Islet precursor cell (in vitro differentiated cells): ENCODE data around the gene LNP1.

Experiments used
- DNase-seq: peaks from one replicate; pipeline ENCODE4 v3.0.0-alpha.2; 2018

Gene LNP1

DNA sequence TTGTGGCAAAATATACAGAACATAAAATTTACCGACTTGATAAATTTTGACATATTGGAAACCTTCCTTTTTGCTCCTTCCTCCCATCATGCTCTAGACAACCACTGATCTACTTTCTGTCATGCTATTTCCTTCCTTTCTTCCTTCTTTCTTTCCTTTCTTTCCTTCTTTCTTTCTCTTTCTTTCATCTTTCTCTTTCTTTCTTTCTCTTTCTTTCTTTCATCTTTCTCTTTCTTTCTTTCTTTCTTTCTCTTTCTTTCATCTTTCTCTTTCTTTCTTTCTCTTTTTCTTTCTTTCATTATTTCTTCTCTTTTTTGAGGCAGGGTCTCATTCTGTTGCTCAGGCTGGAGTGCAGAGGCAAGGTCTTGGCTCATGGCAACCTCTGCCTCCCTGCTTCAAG lies 82.2 kb downstream of the LNP1 start:
- no peak for DNase-seq

DNA sequence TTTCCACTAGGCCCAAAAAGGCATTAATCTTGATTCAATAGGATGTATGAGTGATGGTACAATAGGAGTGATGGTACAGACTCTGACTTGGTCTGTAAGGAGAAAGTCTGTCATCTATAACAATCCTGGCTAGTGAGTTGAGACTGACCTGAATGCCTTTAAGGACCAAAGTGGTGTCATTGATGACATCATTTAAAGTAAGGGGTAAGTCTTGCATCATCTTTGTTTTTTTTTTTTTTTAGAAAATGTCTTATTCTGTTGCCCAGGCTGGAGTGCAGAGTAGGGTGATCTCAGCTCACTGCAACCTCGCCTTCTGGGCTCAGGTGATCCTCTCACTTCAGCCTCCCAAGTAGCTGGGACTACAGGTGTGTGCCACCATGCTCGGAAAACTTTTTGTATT lies 85.5 kb downstream of the LNP1 start:
- DNase-seq = no peak

DNA sequence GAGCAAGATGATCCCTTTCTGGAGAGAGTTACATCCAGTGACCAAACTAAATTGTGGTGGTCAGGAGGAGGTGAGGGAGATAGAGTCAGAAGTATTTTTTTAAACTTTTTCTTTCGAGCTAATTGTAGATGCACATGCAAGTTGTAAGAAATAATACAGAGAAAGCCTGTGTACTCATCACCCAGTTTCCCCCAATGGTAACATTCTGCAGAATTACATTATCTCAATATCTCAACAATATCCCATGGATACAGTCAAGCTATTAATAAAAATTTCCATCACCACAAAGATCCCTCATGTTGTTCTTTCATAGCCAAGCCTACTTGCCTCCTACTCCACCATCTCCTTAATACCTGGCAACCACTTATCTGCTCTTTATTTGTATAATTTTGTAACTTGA lies 87.8 kb downstream of the LNP1 start:
- DNase-seq = no peak

DNA sequence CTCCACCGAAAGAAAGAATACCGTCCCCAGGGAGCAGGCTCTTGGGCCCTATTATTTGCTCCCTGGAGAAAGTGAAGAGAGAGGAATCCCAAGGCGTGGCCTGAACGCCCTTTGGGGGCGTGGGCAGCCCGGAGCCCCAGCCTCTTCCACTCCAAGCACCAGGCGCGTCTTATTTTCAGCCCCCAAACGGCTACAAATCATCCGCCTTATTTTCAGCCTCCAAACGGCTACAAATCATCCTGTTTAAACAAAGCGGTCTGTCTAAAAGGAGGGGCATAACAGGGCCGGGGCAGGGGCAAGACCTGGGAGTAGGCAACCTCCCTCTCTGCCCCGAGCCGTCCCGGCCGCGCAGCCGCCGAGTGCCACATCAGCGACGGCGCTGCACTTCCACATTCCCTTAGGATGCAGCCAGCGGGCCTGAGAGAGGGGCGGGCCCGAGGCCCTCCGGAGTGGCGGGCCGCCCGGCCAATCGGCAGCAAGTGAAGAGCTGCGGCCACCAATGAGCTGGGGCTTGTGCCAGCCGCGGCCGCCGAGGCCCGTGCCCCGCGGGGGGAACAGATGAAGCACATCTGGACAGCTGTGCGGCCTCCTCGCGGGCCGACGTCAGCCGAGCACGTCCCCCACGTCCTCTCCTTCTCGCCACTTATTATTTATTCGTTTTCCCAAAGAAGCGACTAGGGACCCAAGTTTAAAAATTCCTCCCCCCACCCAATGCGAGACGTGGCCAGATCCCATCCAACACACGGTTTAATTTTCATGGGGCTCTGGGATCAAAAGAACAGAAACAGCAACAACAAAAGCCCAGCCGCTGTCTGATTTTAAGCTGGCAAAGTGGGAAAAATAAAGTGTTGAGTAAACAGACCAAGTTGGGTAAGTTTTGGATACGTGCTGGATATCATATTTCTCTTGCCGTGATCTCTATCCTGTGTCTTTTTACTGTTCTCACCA lies 91.0 kb downstream of the LNP1 start, which contains the start of gene TMEM45A:
TSS of gene TMEM45A (plus strand) at position 561 of the 948 bp plus-strand sequence. CDS start 62,593 bp downstream, outside the sequence.
- DNase-seq = peak; percentile 99

DNA sequence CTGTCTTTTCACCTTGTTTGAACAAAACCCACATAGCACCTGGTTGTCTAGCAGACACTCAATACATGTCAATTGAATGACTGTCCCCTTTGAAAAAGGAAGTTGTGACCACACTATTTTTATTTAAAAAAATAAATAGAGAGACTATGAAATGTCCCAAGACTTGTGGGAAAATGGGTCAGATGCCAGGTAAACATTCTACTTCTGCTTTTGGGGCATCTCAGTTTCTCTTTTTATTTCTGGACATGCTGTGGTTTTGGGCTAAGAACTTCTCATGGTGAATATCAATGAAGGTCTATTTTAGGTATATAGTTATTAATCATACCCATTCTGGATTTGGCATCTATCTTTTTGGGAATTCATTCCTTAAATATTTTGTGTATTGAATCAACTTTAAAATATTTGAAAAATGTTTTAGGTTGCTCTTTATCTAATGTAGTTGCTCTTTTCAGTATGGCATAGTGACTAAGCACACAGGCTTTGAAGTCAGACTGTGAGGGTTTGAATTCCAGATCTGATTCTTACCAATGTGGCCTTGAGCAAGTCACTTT lies 95.4 kb downstream of the LNP1 start:
- no peak for DNase-seq

DNA sequence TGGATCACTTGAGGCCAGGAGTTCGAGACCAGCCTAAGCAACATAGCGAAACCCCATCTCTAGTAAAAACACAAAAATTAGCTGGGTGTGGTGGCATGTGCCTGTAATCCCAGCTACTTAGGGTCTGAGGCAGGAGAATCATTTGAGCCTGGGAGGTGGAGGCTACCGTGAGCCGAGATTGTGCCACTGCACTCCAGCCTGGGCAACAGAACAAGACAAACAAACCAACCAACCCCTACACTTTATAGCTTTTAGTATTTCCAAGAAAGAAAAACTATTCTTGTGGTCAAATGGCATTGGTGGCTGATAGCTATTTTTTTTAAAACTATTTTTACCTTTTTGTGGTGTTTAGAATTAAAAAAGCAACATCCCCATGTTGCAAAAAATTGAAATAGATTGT lies 98.3 kb downstream of the LNP1 start:
- DNase-seq = no peak

DNA sequence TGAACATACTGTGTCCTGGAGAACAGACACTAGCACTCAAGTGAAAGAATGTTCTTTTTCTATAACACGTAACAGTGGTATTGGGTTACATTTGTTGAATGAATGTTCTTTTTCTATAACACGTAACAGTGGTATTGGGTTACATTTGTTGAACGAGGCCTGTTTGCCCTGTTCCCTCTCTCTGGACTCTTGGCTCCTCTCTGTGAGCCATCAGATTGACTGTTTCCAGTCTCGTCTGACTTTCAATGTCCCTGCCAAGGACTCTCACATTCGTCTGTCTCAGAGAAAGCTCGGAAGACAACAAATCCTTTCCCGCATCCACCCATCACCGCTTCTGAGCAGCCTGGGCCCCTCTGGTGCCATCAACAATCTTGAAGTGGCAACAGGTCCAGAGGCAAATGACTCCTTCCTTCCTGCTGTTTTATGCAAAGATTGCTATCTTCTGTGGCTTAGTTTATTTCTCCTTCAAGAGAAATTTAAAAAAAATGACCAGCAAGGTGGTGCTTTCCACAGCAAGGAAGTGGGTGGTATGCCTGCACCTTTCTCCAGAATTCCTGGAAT lies 99.1 kb downstream of the LNP1 start:
- peak; percentile 80 for DNase-seq

DNA sequence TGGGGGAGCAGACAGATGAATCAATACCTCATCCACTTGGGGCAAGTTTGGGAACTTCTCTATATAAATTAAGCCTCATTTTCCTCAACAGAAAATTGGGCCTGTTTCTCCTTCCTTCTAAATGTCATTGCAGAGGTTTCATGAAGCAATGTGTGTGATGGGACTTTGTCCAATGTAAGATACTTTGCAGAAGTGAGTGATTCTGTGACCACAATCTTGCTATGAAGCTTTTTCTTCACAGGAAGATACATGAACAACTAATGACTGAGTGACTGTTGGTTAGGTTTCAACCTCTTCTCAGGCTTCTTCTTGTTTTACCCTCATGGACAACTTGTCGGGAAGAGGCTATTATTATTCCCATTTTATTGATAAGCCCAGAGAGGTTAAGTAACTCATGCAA lies 102.1 kb downstream of the LNP1 start:
- DNase-seq = no peak
